Peyer's patch (tissue), 4 donors: ENCODE results near the gene UBR7. TPM values are rescaled to one million over a fixed set of nuclear protein-coding genes. Genes with fewer than 3 reads are reported as not detected.

ENCODE experiments used
- DNase-seq, 3 donors: peaks; one replicate each; pipeline ENCODE4 v3.0.0-alpha.2; 2017 to 2019
- H3K27ac ChIP-seq, 4 donors: fragments of 200-600 bp; sonication (generic); one replicate each; pipeline ENCODE4 v1.5.1; 2016 to 2019
- H3K27me3 ChIP-seq, 2 donors: fragments of 200-600 bp; sonication (generic); one replicate each; pipeline ENCODE4 v1.5.1; 2019
- H3K36me3 ChIP-seq, 3 donors: fragments of 200-600 bp; sonication (generic); one replicate each; pipeline ENCODE4 v1.5.1; 2016 to 2019
- H3K4me1 ChIP-seq, 4 donors: fragments of 200-600 bp; sonication (generic); one replicate each; pipeline ENCODE4 v1.5.1; 2016 to 2019
- H3K4me3 ChIP-seq, 4 donors: fragments of 200-600 bp; sonication (generic); 1 replicate in 3 of 4; 2 replicates in 1 of 4; pipeline ENCODE4 v1.5.1; 2016 to 2019; ENCODE audit warnings: mild to moderate bottlenecking in 1 of 4
- H3K9me3 ChIP-seq, 4 donors: fragments of 200-600 bp; sonication (generic); one replicate each; pipeline ENCODE4 v1.5.1; 2016 to 2019; ENCODE audit warnings: mild to moderate bottlenecking in 1 of 4
- CTCF ChIP-seq, 6 experiments: fragments of 450-650 bp in 4 of 6; fragments of 200-600 bp in 2 of 6; sonication (generic) in 1 of 6; IDR thresholded peaks; one replicate each; pipeline ENCODE4 v1.5.1; 2017 to 2019; ENCODE audit warnings: antibody characterized with exemption in 6 of 6, mild to moderate bottlenecking in 3 of 6, moderate library complexity in 1 of 6
- POLR2A ChIP-seq, 2 donors: fragments of 450-650 bp; IDR thresholded peaks; one replicate each; pipeline ENCODE4 v1.5.1; 2017; ENCODE audit warnings: antibody characterized with exemption in 2 of 2, mild to moderate bottlenecking in 2 of 2, moderate library complexity in 2 of 2
- total RNA-seq, 4 donors: library from RNA; depleted of rRNA; stranded (reverse); fragments of >200 nt; gene quantifications; one replicate each; pipeline ENCODE4 v1.1.0, GENCODE V29; 2016

The UBR7 gene
- total RNA-seq, 4 donors from 2014 or later: 13.7 to 20.2 (median 15.8) TPM

- no peaks in the 10 kb centered on the region for H3K27me3 ChIP-seq
- no peaks in the 10 kb centered on the region for H3K9me3 ChIP-seq
- peak in 2 of 3 donors; percentile 36 to 80 for DNase-seq
- peaks cover 0 to 86% (median 0%) of the 10 kb centered on the region in 3 donors for H3K36me3 ChIP-seq
- TF ChIP-seq POLR2A (IDR thresholded peaks at IDR 0.05): no peak
- peak in 4 of 6 experiments; percentile 55 to 67 (median 64) for TF ChIP-seq CTCF (IDR thresholded peaks at IDR 0.05)
- H3K4me1 ChIP-seq: no peaks in the 10 kb centered on the region
- no peak overlapping the region for H3K4me3 ChIP-seq
- H3K27ac ChIP-seq: no peak overlapping the region
These were observed 12.2 kb downstream of the UBR7 start for GRCh38 chr14:93219103-93219726.

DNA sequence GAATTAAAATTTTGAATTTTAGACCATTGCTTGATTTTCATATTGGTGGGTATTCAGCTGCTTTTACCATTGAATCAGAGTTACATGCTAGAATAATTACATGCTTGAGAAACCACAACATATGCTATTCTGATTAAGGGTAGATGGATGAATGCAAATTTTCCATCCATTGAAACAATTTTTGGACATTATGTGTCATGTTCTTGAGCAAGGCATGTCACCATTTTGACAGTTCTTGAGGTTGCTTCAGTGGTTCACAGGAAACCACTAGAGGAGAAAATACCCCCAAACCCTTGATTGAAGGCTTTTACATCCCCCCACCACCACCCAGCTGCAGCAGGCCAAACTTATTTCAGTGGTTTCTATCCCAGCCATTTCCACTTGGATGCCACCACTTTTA lies 13.5 kb downstream of the UBR7 start:
- no peaks in the 10 kb centered on the region for H3K4me1 ChIP-seq
- TF ChIP-seq POLR2A (IDR thresholded peaks at IDR 0.05) (no peak), CTCF (IDR thresholded peaks at IDR 0.05) (no peak)
- peaks cover 0 to 85% (median 0%) of the 10 kb centered on the region in 3 donors for H3K36me3 ChIP-seq

DNA sequence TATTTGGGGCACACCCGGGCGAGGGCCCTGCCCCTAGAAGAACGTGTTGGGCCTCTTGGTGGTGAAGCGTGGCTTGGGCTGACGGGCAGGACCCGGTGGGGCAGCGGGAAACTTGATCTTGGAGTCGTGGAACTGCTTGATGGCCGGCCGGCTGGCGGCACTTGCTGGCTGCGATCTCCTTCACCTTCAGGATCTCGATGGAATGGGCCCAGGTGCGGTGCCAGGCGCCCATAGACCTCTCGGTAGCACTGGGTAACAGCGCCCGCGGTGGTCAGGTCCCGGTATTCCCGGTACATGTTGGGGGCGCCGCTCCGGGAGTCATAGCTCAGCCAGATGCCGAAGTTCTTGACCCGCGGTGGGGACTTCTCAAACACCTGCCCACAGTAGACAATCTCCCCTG lies 16.5 kb downstream of the UBR7 start:
- no peak for DNase-seq
- H3K36me3 ChIP-seq: peaks cover 0 to 92% (median 0%) of the 10 kb centered on the region in 3 donors
- TF ChIP-seq POLR2A (IDR thresholded peaks at IDR 0.05) (no peak), CTCF (IDR thresholded peaks at IDR 0.05) (no peak)

More for the DNA sequence above, 13.5 kb downstream of the UBR7 start:
- no peak overlapping the region for H3K4me3 ChIP-seq
- no peak for DNase-seq
- no peak overlapping the region for H3K27ac ChIP-seq
- H3K9me3 ChIP-seq: no peaks in the 10 kb centered on the region
- H3K27me3 ChIP-seq: no peaks in the 10 kb centered on the region

DNA sequence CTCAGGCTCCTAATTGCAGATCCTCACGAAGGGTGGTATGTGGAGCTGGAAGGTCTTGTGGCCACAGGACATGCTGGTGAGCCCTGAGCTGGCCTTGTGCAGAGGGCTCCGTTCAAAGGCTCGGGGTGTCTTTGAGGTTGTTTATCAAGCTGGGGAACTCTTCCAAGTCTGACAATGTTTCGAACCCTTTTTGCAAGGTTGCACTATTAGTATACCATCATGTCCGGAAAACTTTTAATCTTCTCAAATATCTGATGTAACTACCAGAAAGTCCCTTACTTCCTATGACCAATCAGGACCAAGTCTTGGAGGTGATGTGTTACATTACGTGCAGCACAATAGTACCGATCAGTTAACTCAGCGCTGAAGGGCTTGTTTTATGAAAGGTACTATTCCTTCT lies 21.5 kb downstream of the UBR7 start:
- no peak overlapping the region for H3K27ac ChIP-seq
- no peaks in the 10 kb centered on the region for H3K27me3 ChIP-seq
- no peaks in the 10 kb centered on the region for H3K9me3 ChIP-seq
- DNase-seq: no peak
- no peak overlapping the region for H3K4me3 ChIP-seq
- H3K4me1 ChIP-seq: no peaks in the 10 kb centered on the region
- peaks cover 0 to 46% (median 0%) of the 10 kb centered on the region in 3 donors for H3K36me3 ChIP-seq
- TF ChIP-seq CTCF (IDR thresholded peaks at IDR 0.05): no peak

More for the DNA sequence above, 16.5 kb downstream of the UBR7 start:
- no peaks in the 10 kb centered on the region for H3K4me1 ChIP-seq
- no peaks in the 10 kb centered on the region for H3K9me3 ChIP-seq
- no peak overlapping the region for H3K27ac ChIP-seq
- H3K27me3 ChIP-seq: no peaks in the 10 kb centered on the region
- no peak overlapping the region for H3K4me3 ChIP-seq

- H3K4me3 ChIP-seq: no peak overlapping the region
These were observed 23.5 kb downstream of the UBR7 start for GRCh38 chr14:93230539-93230938.

More at GRCh38 chr14:93230539-93230938, 23.5 kb downstream of the UBR7 start:
- no peak for TF ChIP-seq POLR2A (IDR thresholded peaks at IDR 0.05)
- TF ChIP-seq CTCF (IDR thresholded peaks at IDR 0.05): no peak
- no peak for DNase-seq
- Histone ChIP-seq H3K9me3 (no peaks in the 10 kb centered on the region), H3K4me1 (no peaks in the 10 kb centered on the region), H3K36me3 (peaks cover 0 to 28% (median 0%) of the 10 kb centered on the region in 3 donors), H3K27me3 (no peaks in the 10 kb centered on the region), H3K27ac (no peak overlapping the region)
